ENCODE results near the gene EIF4G3.
"Not testable (repeated sequence)": the region's sequence is repeated elsewhere in the genome, so short reads cannot be mapped to it uniquely, and the experiment has no call there.

Gene EIF4G3

GRCh38 chr1:21176586-21177555 is at the start of gene EIF4G3:
TSS of gene EIF4G3 (minus strand) at chr1:21176897. CDS start at chr1:21002742, 174,155 bp downstream.
- peak; percentile 93 for DNase-seq (ENCODE audit: low read depth)

DNA sequence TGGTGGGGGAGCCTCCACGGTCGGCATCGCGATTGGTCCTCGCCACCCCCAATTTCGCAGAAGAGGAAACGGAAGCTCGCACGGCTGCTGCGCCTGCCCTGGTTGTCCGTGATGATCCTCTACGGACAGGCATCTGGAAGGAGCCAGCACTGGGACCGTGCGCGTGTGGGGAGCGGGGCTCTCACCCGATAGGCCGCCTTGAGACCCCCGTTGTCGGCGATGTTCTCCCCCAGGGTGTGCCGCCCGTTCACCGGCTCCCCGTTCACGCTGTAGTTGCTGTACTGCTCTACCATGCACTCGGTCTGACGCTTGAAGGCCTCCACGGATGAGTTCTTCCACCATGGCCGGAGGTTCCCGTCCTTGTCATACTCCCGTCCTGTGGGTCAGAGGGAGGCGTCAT is 48.4 kb upstream of the EIF4G3 start:
- no peak for DNase-seq (ENCODE audit: low read depth)

GRCh38 chr1:21220815-21221214 is 44.1 kb upstream of the EIF4G3 start:
- DNase-seq (ENCODE audit: low read depth), result peak; percentile 78

- DNase-seq (ENCODE audit: low read depth), result no peak
These were observed 43.0 kb upstream of the EIF4G3 start for GRCh38 chr1:21219674-21220073.

GRCh38 chr1:21217812-21218596 is 41.3 kb upstream of the EIF4G3 start:
- DNase-seq (ENCODE audit: low read depth), result no peak

DNA sequence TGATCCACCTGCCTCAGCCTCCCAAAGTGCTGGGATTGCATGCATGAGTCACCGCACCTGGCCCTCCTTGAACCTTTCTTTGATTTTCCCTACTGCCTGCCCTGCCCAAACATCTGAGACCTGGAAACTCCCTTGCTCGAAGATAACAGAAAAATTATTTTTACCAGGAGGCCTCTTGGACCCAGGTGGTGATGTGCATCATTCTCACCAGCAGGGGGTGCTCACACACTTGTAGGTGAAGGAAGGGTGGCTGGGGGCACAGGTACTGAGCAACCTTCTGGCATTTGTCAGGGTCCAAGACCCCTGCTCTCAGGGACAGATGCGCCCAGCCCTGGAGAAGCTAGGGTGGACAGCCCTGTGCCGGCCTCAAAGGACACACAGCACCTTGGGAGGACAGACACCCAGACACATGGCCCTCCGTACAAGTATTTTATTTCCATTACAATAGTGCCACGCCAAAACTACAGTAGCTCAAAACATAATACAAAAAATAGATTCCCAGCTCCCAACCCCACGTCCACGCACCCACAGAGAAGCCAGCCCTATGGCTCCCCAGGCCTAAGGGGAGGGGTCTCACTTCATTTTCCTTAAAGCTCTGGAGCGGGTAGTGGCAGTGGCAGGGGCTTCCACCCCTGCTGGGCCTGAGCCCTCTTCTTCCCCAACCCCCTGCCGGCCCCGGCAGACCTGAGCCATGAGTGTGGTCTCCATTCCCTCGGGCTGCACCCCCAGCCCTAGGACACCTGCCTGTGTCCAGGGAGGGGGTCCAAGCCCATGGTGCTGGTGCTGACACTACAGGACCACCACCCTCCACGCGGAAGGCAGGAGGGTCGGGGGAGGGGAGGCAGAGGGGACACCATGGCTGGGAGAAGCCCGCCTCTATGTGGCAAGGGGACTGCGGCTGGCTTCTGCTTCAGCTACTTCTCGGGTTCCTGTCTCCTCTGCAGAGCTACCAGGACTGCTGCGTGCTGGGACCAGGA is 40.4 kb upstream of the EIF4G3 start:
- DNase-seq (ENCODE audit: low read depth), result no peak

GRCh38 chr1:21212126-21212525 is 35.4 kb upstream of the EIF4G3 start:
- DNase-seq (ENCODE audit: low read depth), result no peak

DNA sequence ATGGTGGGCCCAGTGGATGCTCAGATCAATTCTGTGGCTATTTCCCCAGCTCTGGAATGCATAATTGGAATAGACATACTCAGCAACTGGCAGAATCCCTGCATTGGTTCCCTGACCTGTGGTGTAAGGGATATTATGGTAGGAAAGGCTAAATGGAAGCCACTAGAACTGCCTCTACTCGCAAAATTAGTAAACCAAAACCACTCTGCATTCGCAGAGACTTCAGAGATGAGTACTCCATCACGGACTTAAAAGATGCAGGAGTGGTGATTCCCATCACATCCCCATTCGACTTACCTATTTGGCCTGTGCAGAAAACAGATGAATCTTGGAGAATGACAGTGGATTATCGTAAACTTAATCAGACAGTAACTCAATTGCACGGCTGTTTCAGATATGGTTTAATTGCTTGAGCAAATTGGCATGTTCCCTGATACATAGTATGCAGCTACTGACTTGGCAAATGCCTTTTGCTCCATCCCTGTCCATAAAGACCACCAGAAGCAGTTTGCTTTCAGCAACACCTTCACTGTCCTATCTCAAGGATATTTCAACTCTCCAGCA is 31.5 kb upstream of the EIF4G3 start:
- not testable (repeated sequence) for DNase-seq (ENCODE audit: low read depth)

DNA sequence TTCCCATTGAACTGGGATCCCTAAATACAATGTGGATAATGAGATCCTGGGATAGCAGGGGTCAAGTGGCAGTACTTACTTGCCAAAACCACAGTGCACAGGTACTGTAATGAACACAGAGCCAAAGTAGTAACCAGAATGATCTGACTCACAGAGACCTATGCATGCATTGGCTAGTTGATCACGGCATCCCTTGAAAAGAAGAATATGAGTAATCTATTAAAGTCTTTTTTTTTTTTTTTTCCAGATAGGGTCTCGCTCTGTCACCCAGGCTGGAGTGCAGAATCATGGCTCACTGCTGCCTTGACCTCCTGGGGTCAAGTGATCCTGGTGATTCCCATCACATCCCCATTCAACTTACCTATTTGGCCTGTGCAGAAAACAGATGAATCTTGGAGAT is 29.4 kb upstream of the EIF4G3 start:
- DNase-seq (ENCODE audit: low read depth), result no peak

- no peak for DNase-seq (ENCODE audit: low read depth)
These were observed 28.7 kb upstream of the EIF4G3 start for GRCh38 chr1:21205416-21205815.

DNA sequence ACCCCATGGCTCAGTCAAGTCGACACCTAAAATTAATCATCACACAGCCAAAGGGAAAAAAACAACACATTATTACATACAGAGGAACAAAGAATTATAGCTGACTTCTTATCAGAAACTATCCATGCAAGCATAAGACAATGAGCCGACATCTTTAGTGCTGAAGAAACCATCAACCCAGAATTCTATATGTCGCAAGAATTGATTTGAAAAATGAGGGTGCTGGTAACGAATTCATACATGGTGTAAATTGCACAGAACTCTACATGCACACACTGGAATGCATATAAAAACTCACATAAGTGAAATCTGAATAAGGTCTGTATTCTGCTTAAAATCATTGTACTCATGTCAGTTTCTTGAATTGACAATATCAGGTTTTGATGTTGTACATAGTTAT is 25.0 kb upstream of the EIF4G3 start:
- DNase-seq (ENCODE audit: low read depth), result no peak

DNA sequence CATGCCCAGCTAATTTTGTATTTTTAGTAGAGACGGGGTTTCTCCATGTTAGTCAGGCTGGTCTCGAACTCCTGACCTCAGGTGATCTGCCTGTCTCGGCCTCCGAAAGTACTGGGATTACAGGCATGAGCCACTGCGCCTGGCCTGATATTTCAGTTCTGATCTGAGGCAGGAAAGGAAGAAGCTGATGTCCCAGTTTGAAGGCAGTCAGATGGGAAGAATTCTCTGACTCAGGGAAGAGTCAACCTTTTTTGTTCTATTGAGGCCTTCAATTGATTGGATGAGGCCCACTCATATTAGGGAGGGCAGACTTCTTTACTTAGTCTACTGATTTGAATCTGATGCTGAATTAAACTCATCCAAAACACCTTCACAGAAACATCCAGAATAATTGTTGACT is 24.5 kb upstream of the EIF4G3 start:
- not testable (repeated sequence) for DNase-seq (ENCODE audit: low read depth)

DNA sequence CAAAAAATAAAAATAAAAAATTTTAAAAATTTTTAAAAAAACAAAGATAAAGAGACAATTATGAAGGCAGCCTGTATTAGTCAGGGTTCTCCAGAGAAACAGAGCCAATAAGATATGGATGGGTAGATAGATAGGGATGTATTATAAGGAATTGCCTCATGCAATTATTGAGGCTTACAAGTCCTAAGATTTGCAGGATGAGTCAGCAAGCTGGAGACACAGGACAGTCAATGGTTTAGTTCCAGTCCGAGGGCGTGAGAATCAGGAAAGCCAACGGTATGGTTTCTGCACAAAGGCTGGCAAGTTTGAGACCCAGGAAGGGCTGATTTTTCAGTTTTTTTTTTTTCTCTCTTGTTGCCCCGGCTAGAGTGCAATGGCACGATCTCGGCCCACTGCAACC is 24.1 kb upstream of the EIF4G3 start:
- no peak for DNase-seq (ENCODE audit: low read depth)

GRCh38 chr1:21198929-21199328 is 22.2 kb upstream of the EIF4G3 start:
- DNase-seq (ENCODE audit: low read depth), result no peak

- DNase-seq (ENCODE audit: low read depth), result no peak
These were observed 16.2 kb upstream of the EIF4G3 start for GRCh38 chr1:21192871-21193270.

GRCh38 chr1:21192284-21192683 is 15.6 kb upstream of the EIF4G3 start:
- DNase-seq (ENCODE audit: low read depth), result no peak

DNA sequence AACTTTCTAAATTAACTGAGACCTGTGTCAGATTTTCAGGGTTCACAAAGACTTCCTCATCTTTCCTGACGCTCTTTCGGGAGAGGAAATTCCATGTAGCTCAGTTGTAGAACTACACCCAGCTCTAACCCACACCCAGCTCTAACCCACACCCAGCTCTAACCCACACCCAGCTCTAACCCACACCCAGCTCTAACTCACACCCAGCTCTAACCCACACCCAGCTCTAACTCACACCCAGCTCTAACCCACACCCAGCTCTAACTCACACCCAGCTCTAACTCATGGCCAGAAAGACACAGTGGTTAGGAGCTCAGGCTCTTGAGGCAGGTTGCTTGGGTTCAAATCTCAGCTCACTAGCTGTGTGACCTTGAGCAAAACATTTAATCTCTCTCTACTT is 14.1 kb upstream of the EIF4G3 start:
- not testable (repeated sequence) for DNase-seq (ENCODE audit: low read depth)

GRCh38 chr1:21189906-21190500 is 13.3 kb upstream of the EIF4G3 start:
- DNase-seq (ENCODE audit: low read depth), result no peak

- no peak for DNase-seq (ENCODE audit: low read depth)
These were observed 12.7 kb upstream of the EIF4G3 start for GRCh38 chr1:21189421-21189820.

- no peak for DNase-seq (ENCODE audit: low read depth)
These were observed 11.5 kb upstream of the EIF4G3 start for GRCh38 chr1:21188235-21188634.

GRCh38 chr1:21185221-21185731 is 8.6 kb upstream of the EIF4G3 start:
- DNase-seq (ENCODE audit: low read depth), result no peak

Data from fibroblast of gingiva (primary cell).